ENCODE measurements around the gene DMXL1.
"Not testable (repeated sequence)": the region's sequence is repeated elsewhere in the genome, so short reads cannot be mapped to it uniquely, and the experiment has no call there.

The DMXL1 gene

DNA sequence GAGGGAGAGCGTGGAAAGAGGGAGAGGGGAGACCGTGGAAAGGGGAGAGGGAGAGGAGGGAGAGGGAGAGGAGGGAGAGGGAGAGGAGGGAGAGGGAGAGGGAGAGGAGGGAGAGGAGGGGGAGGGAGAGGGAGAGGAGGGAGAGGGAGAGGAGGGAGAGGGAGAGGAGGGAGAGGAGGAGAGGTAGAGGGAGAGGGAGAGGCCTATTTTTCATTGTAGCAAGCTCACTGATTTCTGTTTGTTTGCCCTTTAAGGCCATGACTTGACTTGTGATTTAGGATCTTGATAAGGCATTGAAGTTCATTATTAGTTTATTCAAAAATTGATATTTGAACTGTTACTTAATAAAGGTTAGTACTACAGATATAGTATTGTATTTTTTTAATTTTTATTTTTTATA is 52.4 kb downstream of the DMXL1 start:
- no peak overlapping the region for H3K9ac ChIP-seq (ENCODE audit: insufficient read length)
- TF ChIP-seq FOXP2 (optimal IDR thresholded peaks at IDR 0.05; ENCODE audit: control extremely low read depth, extremely low read length, insufficient read depth) = no peak
- no peak for TF ChIP-seq EZH2 (IDR thresholded peaks at IDR 0.05)
- no peak for TF ChIP-seq POLR2AphosphoS5 (IDR thresholded peaks at IDR 0.05; ENCODE audit: borderline replicate concordance, low read depth, low read length)
- no peak overlapping the region for H3K27ac ChIP-seq
- H3K9me3 ChIP-seq (ENCODE audit: low read depth, low read length) = no peaks in the 10 kb centered on the region
- no peak for DNase-seq (ENCODE audit: low read depth, low spot score)
- peaks cover 18% of the 10 kb centered on the region for H3K36me3 ChIP-seq (ENCODE audit: insufficient read depth, low read length)
- H3K4me3 ChIP-seq = no peak overlapping the region

DNA sequence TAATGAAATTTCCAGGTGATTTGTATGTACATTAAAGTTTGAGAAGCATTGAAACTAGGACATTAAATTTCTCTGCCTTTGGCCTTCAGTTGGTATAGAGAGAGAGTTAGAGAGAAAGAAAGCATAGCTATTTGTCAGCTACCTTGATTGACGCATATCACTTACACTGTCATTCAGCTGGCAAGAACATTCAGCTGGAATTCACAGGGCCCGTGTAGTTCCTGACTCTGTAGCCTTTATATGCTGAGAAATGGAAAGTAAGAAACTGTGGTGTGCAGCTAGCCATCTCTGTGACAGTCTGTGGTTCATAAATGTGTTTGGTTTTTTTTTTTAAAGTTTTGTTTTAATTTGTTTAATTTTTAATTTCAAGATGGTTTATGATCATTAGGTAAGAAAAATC is 58.9 kb downstream of the DMXL1 start:
- no peak for DNase-seq (ENCODE audit: low read depth, low spot score)
- peaks cover 22% of the 10 kb centered on the region for H3K36me3 ChIP-seq (ENCODE audit: insufficient read depth, low read length)
- no peak overlapping the region for H3K9ac ChIP-seq (ENCODE audit: insufficient read length)
- no peaks in the 10 kb centered on the region for H3K9me3 ChIP-seq (ENCODE audit: low read depth, low read length)
- no peak overlapping the region for H3K4me3 ChIP-seq
- H3K27ac ChIP-seq = no peak overlapping the region
- TF ChIP-seq FOXP2 (optimal IDR thresholded peaks at IDR 0.05; ENCODE audit: control extremely low read depth, extremely low read length, insufficient read depth) = no peak
- TF ChIP-seq EZH2 (IDR thresholded peaks at IDR 0.05) = no peak
- TF ChIP-seq POLR2AphosphoS5 (IDR thresholded peaks at IDR 0.05; ENCODE audit: borderline replicate concordance, low read depth, low read length) = no peak

DNA sequence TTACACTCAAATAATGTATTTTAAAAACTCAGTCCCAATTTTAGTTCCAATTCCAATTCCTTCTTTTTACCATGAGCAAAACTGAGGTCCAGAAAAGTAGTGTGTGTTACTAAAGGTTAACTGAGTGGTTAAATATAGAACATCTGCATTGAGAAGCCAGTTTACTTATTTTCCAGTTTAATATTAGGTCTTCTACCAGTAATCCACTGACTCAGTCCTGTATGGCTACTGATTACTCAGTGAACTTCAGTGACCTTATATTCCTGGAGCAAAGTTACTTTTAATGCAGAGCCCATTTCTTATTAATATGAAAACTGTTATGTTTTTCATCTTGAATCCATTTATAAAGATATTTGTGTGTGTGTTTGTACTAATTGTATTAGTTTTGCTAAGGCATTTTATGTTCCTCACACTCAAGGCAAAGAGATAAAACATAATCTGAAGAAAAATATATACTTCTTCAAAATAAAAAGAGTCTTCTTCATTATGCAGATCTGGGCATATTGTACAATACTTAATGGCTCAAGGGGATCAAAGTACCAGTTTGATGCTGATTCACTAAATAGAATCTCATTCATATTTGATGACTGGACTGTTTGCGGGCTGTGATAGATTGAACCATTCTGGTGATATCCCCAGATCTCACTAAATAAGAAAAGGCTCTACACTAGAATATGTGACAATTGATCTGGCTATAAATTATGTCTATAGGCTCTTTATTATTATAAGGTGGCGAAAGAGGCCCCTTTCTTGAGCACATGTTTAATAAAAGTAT is 60.8 kb downstream of the DMXL1 start:
- Histone ChIP-seq H3K27ac (no peak overlapping the region), H3K9ac (ENCODE audit: insufficient read length) (no peak overlapping the region), H3K4me3 (no peak overlapping the region), H3K36me3 (ENCODE audit: insufficient read depth, low read length) (peaks cover 39% of the 10 kb centered on the region), H3K9me3 (ENCODE audit: low read depth, low read length) (no peaks in the 10 kb centered on the region)
- DNase-seq (ENCODE audit: low read depth, low spot score) = no peak
- TF ChIP-seq FOXP2 (optimal IDR thresholded peaks at IDR 0.05; ENCODE audit: control extremely low read depth, extremely low read length, insufficient read depth) = no peak
- no peak for TF ChIP-seq EZH2 (IDR thresholded peaks at IDR 0.05)
- TF ChIP-seq POLR2AphosphoS5 (IDR thresholded peaks at IDR 0.05; ENCODE audit: borderline replicate concordance, low read depth, low read length) = no peak

DNA sequence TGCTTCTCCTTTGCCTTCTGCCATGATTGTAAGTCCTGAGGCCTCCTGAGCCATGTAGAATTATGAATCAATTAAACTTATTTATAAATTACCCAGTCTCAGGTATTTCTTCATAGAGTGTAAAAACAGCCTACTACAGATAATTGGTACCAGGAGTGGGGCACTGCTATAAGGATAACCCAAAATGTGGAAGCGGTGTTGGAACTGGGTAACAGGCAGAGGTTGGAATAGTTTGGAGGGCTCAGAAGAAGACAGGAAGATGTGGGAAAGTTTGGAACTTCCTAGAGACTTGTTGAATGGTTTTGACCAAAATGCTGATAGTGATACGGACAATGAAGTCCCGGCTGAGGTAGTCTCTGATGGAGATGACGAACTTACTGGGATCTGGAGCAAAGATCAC is 64.9 kb downstream of the DMXL1 start:
- not testable (repeated sequence) for DNase-seq (ENCODE audit: low read depth, low spot score); H3K9me3 ChIP-seq (ENCODE audit: low read depth, low read length); H3K9ac ChIP-seq (ENCODE audit: insufficient read length); H3K4me3 ChIP-seq; H3K27ac ChIP-seq
- peaks cover 43% of the 10 kb centered on the region for H3K36me3 ChIP-seq (ENCODE audit: insufficient read depth, low read length)

DNA sequence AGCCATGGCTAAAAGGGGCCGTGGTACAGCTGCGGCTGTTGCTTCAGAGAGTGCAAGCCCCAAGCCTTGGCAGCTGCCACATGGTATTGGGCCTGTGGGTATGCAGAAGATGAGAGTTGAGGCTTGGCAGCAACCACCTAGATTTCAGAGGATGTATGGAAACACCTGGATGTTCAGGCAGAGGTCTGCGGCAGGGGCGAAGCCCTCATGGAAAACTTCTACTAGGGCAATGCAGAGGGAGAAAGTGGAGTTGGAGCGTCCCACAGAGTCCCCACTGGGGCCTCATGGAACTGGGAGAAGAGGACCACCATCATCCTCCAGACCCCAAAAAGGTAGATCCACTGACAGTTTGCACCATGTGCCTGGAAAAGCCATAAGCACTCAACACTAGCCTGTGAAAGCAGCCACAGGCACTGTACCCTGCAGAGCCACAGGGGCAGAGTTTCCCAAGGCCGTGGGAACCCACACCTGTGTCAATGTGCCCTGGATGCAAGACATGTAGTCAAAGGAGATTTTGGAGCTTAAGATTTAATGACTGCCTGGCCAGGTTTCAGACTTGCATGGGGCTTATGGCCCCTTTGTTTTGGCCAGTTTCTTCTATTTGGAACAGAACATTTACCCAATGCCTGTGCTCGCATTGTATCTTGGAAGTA is 65.9 kb downstream of the DMXL1 start:
- Histone ChIP-seq H3K36me3 (ENCODE audit: insufficient read depth, low read length) (peaks cover 43% of the 10 kb centered on the region), H3K4me3 (no peak overlapping the region), H3K9ac (ENCODE audit: insufficient read length) (no peak overlapping the region), H3K9me3 (ENCODE audit: low read depth, low read length) (no peaks in the 10 kb centered on the region), H3K27ac (no peak overlapping the region)
- TF ChIP-seq POLR2AphosphoS5 (IDR thresholded peaks at IDR 0.05; ENCODE audit: borderline replicate concordance, low read depth, low read length) = no peak
- DNase-seq (ENCODE audit: low read depth, low spot score) = no peak

DNA sequence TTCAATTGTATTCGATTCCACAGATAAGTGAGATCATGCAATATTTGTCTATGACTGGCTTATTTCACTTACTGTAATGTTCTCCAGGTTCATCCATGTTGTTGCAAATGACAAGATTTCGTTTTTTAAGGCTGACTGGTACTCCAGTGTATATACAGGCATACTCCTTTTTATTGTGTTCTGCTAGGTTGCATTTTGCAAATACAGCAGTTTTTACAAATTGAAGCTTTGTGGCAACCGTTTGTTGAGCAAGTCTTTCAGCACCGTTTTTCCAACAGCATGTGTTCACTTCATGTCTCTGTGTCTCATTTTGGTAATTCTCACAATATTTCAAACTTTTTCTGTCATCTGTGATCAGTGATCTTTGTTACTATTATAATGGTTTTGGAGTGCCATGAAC is 82.7 kb downstream of the DMXL1 start:
- no peak for DNase-seq (ENCODE audit: low read depth, low spot score)
- H3K9ac ChIP-seq (ENCODE audit: insufficient read length) = no peak overlapping the region
- H3K36me3 ChIP-seq (ENCODE audit: insufficient read depth, low read length) = peaks cover 22% of the 10 kb centered on the region
- no peak overlapping the region for H3K4me3 ChIP-seq
- H3K9me3 ChIP-seq (ENCODE audit: low read depth, low read length) = no peaks in the 10 kb centered on the region
- no peak for TF ChIP-seq FOXP2 (optimal IDR thresholded peaks at IDR 0.05; ENCODE audit: control extremely low read depth, extremely low read length, insufficient read depth)
- no peak for TF ChIP-seq EZH2 (IDR thresholded peaks at IDR 0.05)
- no peak for TF ChIP-seq POLR2AphosphoS5 (IDR thresholded peaks at IDR 0.05; ENCODE audit: borderline replicate concordance, low read depth, low read length)
- H3K27ac ChIP-seq = no peak overlapping the region

DNA sequence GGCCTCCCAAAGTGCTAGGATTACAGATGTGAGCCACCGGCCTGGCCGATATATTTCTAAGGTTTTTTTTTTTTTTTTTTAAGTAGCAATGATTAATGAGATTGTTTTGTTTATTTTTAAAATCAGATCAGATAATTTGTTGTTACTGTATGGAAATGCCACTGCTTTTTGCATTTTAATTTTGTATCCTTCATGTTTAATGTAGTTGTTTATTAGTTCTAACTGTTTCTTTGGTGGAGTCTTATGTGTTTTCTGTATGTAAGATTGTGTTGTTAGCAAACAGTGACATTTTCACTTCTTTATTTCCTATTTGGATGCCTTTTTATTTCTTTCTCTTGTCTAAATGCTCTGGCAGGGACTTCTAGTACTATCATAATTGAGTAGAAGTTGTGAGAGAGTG is 87.3 kb downstream of the DMXL1 start:
- H3K36me3 ChIP-seq (ENCODE audit: insufficient read depth, low read length) = peaks cover 6% of the 10 kb centered on the region
- no peak overlapping the region for H3K4me3 ChIP-seq
- H3K9ac ChIP-seq (ENCODE audit: insufficient read length) = no peak overlapping the region
- no peak for DNase-seq (ENCODE audit: low read depth, low spot score)
- no peak overlapping the region for H3K27ac ChIP-seq
- TF ChIP-seq POLR2AphosphoS5 (IDR thresholded peaks at IDR 0.05; ENCODE audit: borderline replicate concordance, low read depth, low read length) = no peak
- no peak for TF ChIP-seq FOXP2 (optimal IDR thresholded peaks at IDR 0.05; ENCODE audit: control extremely low read depth, extremely low read length, insufficient read depth)
- no peak for TF ChIP-seq EZH2 (IDR thresholded peaks at IDR 0.05)
- H3K9me3 ChIP-seq (ENCODE audit: low read depth, low read length) = no peaks in the 10 kb centered on the region

DNA sequence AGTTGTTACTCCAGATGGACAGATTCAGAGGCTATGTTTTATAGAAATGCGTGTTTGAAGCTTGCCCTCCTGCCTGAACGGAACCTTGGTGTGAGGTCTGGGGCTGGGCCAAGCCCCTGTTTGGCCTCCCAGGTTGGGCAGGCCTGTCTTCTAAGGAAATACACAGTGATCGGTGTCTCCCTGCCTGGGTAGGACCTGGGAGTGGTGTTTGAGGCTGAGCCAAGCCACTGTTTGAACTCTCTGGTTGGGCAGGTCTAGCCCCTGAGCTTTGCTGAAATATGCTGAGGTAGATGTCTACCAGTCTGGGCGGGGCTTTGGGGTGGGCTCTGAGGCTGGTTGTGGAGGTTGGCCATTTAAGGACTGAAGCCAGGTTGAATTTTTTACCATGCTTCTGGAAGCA is 90.5 kb downstream of the DMXL1 start:
- TF ChIP-seq FOXP2 (optimal IDR thresholded peaks at IDR 0.05; ENCODE audit: control extremely low read depth, extremely low read length, insufficient read depth) (no peak), POLR2AphosphoS5 (IDR thresholded peaks at IDR 0.05; ENCODE audit: borderline replicate concordance, low read depth, low read length) (no peak), EZH2 (IDR thresholded peaks at IDR 0.05) (no peak)
- H3K9me3 ChIP-seq (ENCODE audit: low read depth, low read length) = 0 out of 2 replicates have a peak, but pooled peaks cover 4% of the 10 kb centered on the region
- no peak overlapping the region for H3K9ac ChIP-seq (ENCODE audit: insufficient read length)
- H3K36me3 ChIP-seq (ENCODE audit: insufficient read depth, low read length) = peaks cover 19% of the 10 kb centered on the region
- no peak for DNase-seq (ENCODE audit: low read depth, low spot score)
- no peak overlapping the region for H3K4me3 ChIP-seq
- no peak overlapping the region for H3K27ac ChIP-seq

DNA sequence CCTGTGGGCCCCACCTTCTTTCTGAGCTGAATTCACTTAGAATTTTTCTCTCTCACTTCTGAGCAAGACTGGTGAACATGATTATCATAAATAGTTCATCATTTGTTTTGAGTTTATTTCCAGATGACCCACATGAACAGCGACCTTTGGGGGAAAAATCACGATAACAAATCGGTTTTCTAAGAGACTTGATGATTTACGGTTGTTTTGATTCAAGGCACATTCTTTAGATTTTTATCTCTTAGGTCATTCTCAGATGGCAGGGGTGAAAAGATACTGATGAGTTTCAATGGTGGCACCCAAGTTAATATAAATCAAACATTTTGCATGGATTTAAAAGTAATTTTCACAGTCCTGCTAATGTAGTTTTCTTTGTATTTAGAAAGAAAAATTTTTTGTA is 95.1 kb downstream of the DMXL1 start:
- DNase-seq (ENCODE audit: low read depth, low spot score) = no peak
- H3K4me3 ChIP-seq = no peak overlapping the region
- 0 out of 2 replicates have a peak, but pooled peaks cover 4% of the 10 kb centered on the region for H3K9me3 ChIP-seq (ENCODE audit: low read depth, low read length)
- no peak overlapping the region for H3K27ac ChIP-seq
- peaks cover 20% of the 10 kb centered on the region for H3K36me3 ChIP-seq (ENCODE audit: insufficient read depth, low read length)
- TF ChIP-seq POLR2AphosphoS5 (IDR thresholded peaks at IDR 0.05; ENCODE audit: borderline replicate concordance, low read depth, low read length) (no peak), FOXP2 (optimal IDR thresholded peaks at IDR 0.05; ENCODE audit: control extremely low read depth, extremely low read length, insufficient read depth) (no peak), EZH2 (IDR thresholded peaks at IDR 0.05) (no peak)
- no peak overlapping the region for H3K9ac ChIP-seq (ENCODE audit: insufficient read length)

Measured in SK-N-MC (cell line).